K562 (cell line): ENCODE results near the gene MSI1. TPM values are rescaled to one million over a fixed set of nuclear protein-coding genes. Genes with fewer than 3 reads are reported as not detected.

Source experiments
- ATAC-seq: fragments of 200-7000 bp; cut with Tn5 transposase; 3 replicates; pipeline ENCODE4 v1.9.1; 2020; ENCODE audit warnings: moderate library complexity
- BruUV-seq: library from RNA; stranded (reverse); fragments of 400-500 nt; replicated peaks from 2 replicates; lab custom pipeline; 2021; lab: Mats Ljungman, UMichigan
- CTCF ChIA-PET: fragments of 300-600 bp; formaldehyde crosslinking; extraction: SDS; loops from one replicate; lab custom pipeline; 2021; ENCODE audit warnings: low intra/inter-chr PET ratio; lab: Yijun Ruan, JAX
- POLR2A ChIA-PET: fragments of 300-600, 350-650 bp; sonication (Branson Sonifier 250); formaldehyde crosslinking; extraction: SDS; loops from one replicate; lab custom pipeline; 2021; ENCODE audit warnings: antibody characterized with exemption, inconsistent platforms; lab: Yijun Ruan, JAX
- DNase-seq, 4 experiments: peaks; one replicate each; pipeline versions ENCODE4 v3.0.0 to v3.0.0-alpha.2; 2011 to 2018; ENCODE audit warnings: low spot score in 3 of 4, mixed read lengths in 3 of 4; ENCODE audit errors: extremely low read depth in 1 of 4
- FAIRE-seq: peaks from 2 replicates; lab custom pipeline; 2011; peaks lifted over from hg19 to GRCh38; lab: Jason Lieb, UNC
- H2AFZ ChIP-seq: 2 replicates; pipeline ENCODE4 v1.6.0; 2011; ENCODE audit warnings: low read depth, low read length, control low read depth, inconsistent platforms
- H3K27ac ChIP-seq: fragments of 200-600 bp; 3 replicates; pipeline ENCODE4 v1.8.0; 2011; ENCODE audit warnings: low read depth, mild to moderate bottlenecking, control low read depth, inconsistent platforms, low read length, moderate library complexity, mixed read lengths; ENCODE audit errors: extremely low read depth
- H3K27me3 ChIP-seq, 2 experiments: fragments of 300-600 bp in 1 of 2; 2 replicates in 1 of 2; 3 replicates in 1 of 2; pipeline versions ENCODE4 v1.6.0 to v1.8.0; 2011; ENCODE audit warnings: inconsistent platforms in 2 of 2, low read length in 2 of 2, mild to moderate bottlenecking in 1 of 2, mixed read lengths in 1 of 2, moderate library complexity in 1 of 2; ENCODE audit not compliant: control insufficient read depth in 2 of 2, insufficient read depth in 2 of 2
- H3K36me3 ChIP-seq: fragments of 300-600 bp; 3 replicates; pipeline ENCODE4 v1.8.0; 2011; ENCODE audit warnings: mild to moderate bottlenecking, low read length, inconsistent platforms; ENCODE audit not compliant: control insufficient read depth, insufficient read depth
- H3K4me1 ChIP-seq, 2 experiments: fragments of 200-600 bp in 1 of 2; replicated peaks in 1 of 2; 2 replicates in 1 of 2; 3 replicates in 1 of 2; pipeline versions ENCODE4 v1.5.1 to v1.8.0; 2011; ENCODE audit warnings: inconsistent platforms in 2 of 2, low read length in 2 of 2, mild to moderate bottlenecking in 1 of 2, mixed read lengths in 1 of 2, moderate library complexity in 1 of 2; ENCODE audit not compliant: control insufficient read depth in 2 of 2, insufficient read depth in 2 of 2
- H3K4me2 ChIP-seq: 2 replicates; pipeline ENCODE4 v1.6.1; 2011; ENCODE audit warnings: low read length, control low read depth, inconsistent platforms, mixed read lengths; ENCODE audit not compliant: insufficient read depth
- H3K4me3 ChIP-seq: fragments of 200-600 bp; sonication (generic), shearing (Covaris generic); 2 replicates; pipeline ENCODE4 v1.5.1; 2016; ENCODE audit warnings: control low read depth, inconsistent platforms
- H3K79me2 ChIP-seq: fragments of 200-600 bp; 3 replicates; pipeline ENCODE4 v1.8.0; 2011; ENCODE audit warnings: low read length, inconsistent platforms; ENCODE audit not compliant: control insufficient read depth, insufficient read depth
- H3K9ac ChIP-seq, 2 experiments: 2 replicates each; pipeline versions ENCODE4 v1.6.0 to v1.6.1; 2011; ENCODE audit warnings: low read depth in 2 of 2, low read length in 2 of 2, control low read depth in 1 of 2, inconsistent platforms in 1 of 2, mild to moderate bottlenecking in 1 of 2, mixed read lengths in 1 of 2; ENCODE audit not compliant: insufficient read depth in 1 of 2
- H3K9me1 ChIP-seq: one replicate; pipeline ENCODE4 v1.6.0; 2011; ENCODE audit warnings: inconsistent platforms, mild to moderate bottlenecking, low read length, moderate library complexity; ENCODE audit not compliant: control insufficient read depth, insufficient read depth
- H3K9me3 ChIP-seq: replicated peaks from 2 replicates; pipeline ENCODE4 v1.5.1; 2011; ENCODE audit warnings: low read depth, low read length, inconsistent platforms; ENCODE audit not compliant: control insufficient read depth, insufficient read depth
- H4K20me1 ChIP-seq: replicated peaks from 2 replicates; pipeline ENCODE4 v1.6.1; 2011; ENCODE audit warnings: low read length, inconsistent platforms, mixed read lengths; ENCODE audit not compliant: control insufficient read depth, insufficient read depth
- L3MBTL2 ChIP-seq: fragments of 450-650 bp; IDR thresholded peaks from 2 replicates; pipeline ENCODE4 v1.6.1; 2016; ENCODE audit warnings: mild to moderate bottlenecking, moderate library complexity
- PRDM10 ChIP-seq: fragments of 450-650 bp; IDR thresholded peaks from 2 replicates; pipeline ENCODE4 v1.6.1; 2018; ENCODE audit not compliant: partially characterized antibody
- WGBS: fragments of 100-300 bp; shearing (Covaris generic); methylation state at CpG from one replicate; pipeline ENCODE4 v1.1.6; 2016; ENCODE audit warnings: low coverage, mixed read lengths; ENCODE audit not compliant: insufficient coverage; ENCODE audit errors: missing lambda C conversion rate; 5-methylcytosine and 5-hydroxymethylcytosine counted together
- in situ Hi-C: fragments of 300-500 bp; cut with MboI; formaldehyde crosslinking; loops from 4 replicates; pipeline ENCODE4 v1.15.0; 2018; ENCODE audit warnings: inconsistent platforms, mixed read lengths
- intact Hi-C: fragments of 100-400 bp; cut with micrococcal nuclease; formaldehyde crosslinking; loops from 2 replicates; pipeline ENCODE4 v1.14.2; 2022
- polyA plus RNA-seq, 8 experiments: library from polyadenylated mRNA; depleted of rRNA in 4 of 8; stranded (reverse) in 5 of 8; unstranded in 3 of 8; fragments of >200 nt; fragmentation: Nextera tagmentation in 2 of 8; fragmentation: Illumina TruSeq in 1 of 8; extraction: Ambion mirVana in 2 of 8; extraction: Trizol in 1 of 8; gene quantifications; 2 replicates each; pipeline versions ENCODE4 v1.2.1 to v1.2.3, GENCODE V29; 2011 to 2014; ENCODE audit warnings: inconsistent platforms in 1 of 8, missing spikeins in 1 of 8
- total RNA-seq, 7 experiments: library from RNA; depleted of rRNA in 6 of 7; stranded (reverse); fragments of >200 nt in 6 of 7; fragmentation: Illumina TruSeq in 2 of 7; extraction: Trizol in 2 of 7; gene quantifications; 2 replicates each; pipeline versions ENCODE4 v1.2.1 to v1.2.3, GENCODE V29; 2011 to 2021; ENCODE audit warnings: low replicate concordance in 1 of 7
- TF ChIP-seq, protein P1 (sequence below), 2 experiments: IDR thresholded peaks; 2 replicates each; pipeline ENCODE4 v1.6.1; 2011; ENCODE audit warnings: borderline replicate concordance in 1 of 2, control low read depth in 1 of 2, low read depth in 1 of 2, low read length in 1 of 2, mild to moderate bottlenecking in 1 of 2, mixed read lengths in 1 of 2, moderate library complexity in 1 of 2; ENCODE audit not compliant: insufficient read depth in 1 of 2, insufficient read length in 1 of 2, poor library complexity in 1 of 2, severe bottlenecking in 1 of 2; ENCODE audit errors: extremely low read depth in 1 of 2
- TF ChIP-seq, protein P2 (sequence below): sonication (generic); formaldehyde crosslinking; IDR thresholded peaks from 2 replicates; pipeline ENCODE4 v1.8.1; 2023; ENCODE audit warnings: missing genetic modification reagents, mild to moderate bottlenecking, borderline replicate concordance

The MSI1 gene
- total and polyA plus RNA-seq, 9 of the 15 experiments (the other 6 are each of a cell fraction or from before 2014, with no cell fraction given) = 0.16 TPM; not detected in 8

DNA sequence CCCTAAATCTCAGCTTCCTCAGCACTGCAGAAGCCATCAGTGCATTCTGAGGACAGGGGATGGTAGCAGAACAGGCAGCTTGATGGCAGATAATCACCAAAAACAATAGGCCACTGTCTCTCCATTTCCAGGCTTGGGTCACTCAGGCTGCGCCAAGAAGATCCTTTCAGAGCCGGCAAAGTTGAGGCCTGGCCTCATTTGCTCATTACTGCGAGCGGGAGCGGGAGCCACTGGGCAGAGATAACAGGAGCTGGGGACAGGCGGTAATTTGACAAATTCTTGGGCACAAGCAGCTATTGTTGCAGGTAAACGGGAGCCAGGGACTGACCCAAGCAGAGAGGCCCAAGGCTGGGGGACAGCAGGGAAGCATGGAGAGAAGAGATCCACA, 2.1 kb downstream of the MSI1 start:
- Histone ChIP-seq H3K9me1 (peaks cover 6% of the 10 kb centered on the region), H3K4me1 (peaks cover 0 to 21% of the 10 kb centered on the region in 2 experiments; a peak in 2 of 5 replicates), H3K27me3 (peaks cover 54 to 82% of the 10 kb centered on the region in 2 experiments), H3K9me3 (no peaks in the 10 kb centered on the region), H3K4me2 (no peak overlapping the region), H3K27ac (no peak overlapping the region), H3K9ac (no peak overlapping the region), H2AFZ (no peak overlapping the region), H3K79me2 (no peaks in the 10 kb centered on the region), H3K4me3 (no peak overlapping the region), H3K36me3 (no peaks in the 10 kb centered on the region), H4K20me1 (peaks cover 34% of the 10 kb centered on the region)
- ChIA-PET CTCF (no interaction called here), POLR2A (interaction anchor here (0.8 to 3.0 kb wide), 6 partner anchors 8 to 166 kb away, joined by 3 to 12 read pairs (median 4); partner anchors contain the start of gene RPLP0)
- 0% methylated on average over 7 of the region's 7 CpGs for WGBS
- FAIRE-seq (no peak), DNase-seq (no peak), ATAC-seq (peak; percentile 23)
- in situ Hi-C loops = no loop called here
- no TSS peak for BruUV-seq
- intact Hi-C loops = no loop called here
- TF ChIP-seq, protein P1, sequence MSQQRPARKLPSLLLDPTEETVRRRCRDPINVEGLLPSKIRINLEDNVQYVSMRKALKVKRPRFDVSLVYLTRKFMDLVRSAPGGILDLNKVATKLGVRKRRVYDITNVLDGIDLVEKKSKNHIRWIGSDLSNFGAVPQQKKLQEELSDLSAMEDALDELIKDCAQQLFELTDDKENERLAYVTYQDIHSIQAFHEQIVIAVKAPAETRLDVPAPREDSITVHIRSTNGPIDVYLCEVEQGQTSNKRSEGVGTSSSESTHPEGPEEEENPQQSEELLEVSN (IDR thresholded peaks at IDR 0.05; ENCODE audit: borderline replicate concordance in 1 of 2, extremely low read depth in 1 of 2, insufficient read depth in 1 of 2, insufficient read length in 1 of 2, low read depth in 1 of 2, low read length in 1 of 2, poor library complexity in 1 of 2, severe bottlenecking in 1 of 2) = peak in 1 of 2 experiments; percentile 86
- TF ChIP-seq, protein P2, sequence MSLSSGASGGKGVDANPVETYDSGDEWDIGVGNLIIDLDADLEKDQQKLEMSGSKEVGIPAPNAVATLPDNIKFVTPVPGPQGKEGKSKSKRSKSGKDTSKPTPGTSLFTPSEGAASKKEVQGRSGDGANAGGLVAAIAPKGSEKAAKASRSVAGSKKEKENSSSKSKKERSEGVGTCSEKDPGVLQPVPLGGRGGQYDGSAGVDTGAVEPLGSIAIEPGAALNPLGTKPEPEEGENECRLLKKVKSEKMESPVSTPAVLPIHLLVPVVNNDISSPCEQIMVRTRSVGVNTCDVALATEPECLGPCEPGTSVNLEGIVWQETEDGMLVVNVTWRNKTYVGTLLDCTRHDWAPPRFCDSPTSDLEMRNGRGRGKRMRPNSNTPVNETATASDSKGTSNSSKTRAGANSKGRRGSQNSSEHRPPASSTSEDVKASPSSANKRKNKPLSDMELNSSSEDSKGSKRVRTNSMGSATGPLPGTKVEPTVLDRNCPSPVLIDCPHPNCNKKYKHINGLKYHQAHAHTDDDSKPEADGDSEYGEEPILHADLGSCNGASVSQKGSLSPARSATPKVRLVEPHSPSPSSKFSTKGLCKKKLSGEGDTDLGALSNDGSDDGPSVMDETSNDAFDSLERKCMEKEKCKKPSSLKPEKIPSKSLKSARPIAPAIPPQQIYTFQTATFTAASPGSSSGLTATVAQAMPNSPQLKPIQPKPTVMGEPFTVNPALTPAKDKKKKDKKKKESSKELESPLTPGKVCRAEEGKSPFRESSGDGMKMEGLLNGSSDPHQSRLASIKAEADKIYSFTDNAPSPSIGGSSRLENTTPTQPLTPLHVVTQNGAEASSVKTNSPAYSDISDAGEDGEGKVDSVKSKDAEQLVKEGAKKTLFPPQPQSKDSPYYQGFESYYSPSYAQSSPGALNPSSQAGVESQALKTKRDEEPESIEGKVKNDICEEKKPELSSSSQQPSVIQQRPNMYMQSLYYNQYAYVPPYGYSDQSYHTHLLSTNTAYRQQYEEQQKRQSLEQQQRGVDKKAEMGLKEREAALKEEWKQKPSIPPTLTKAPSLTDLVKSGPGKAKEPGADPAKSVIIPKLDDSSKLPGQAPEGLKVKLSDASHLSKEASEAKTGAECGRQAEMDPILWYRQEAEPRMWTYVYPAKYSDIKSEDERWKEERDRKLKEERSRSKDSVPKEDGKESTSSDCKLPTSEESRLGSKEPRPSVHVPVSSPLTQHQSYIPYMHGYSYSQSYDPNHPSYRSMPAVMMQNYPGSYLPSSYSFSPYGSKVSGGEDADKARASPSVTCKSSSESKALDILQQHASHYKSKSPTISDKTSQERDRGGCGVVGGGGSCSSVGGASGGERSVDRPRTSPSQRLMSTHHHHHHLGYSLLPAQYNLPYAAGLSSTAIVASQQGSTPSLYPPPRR (CRISPR knock-in tag) = no peak
- TF ChIP-seq PRDM10 = peak; percentile 56
- TF ChIP-seq L3MBTL2 = peak; percentile 74
